NAMALWA (cell line): Measurements from ENCODE around the gene FAM210A.
A peak's percentile ranks its signal among the peaks of the same experiment; 100 is the strongest.

Experiments
- DNase-seq: peaks from one replicate; pipeline ENCODE4 v3.0.0-alpha.2; 2015; ENCODE audit warnings: low spot score

FAM210A gene

DNA sequence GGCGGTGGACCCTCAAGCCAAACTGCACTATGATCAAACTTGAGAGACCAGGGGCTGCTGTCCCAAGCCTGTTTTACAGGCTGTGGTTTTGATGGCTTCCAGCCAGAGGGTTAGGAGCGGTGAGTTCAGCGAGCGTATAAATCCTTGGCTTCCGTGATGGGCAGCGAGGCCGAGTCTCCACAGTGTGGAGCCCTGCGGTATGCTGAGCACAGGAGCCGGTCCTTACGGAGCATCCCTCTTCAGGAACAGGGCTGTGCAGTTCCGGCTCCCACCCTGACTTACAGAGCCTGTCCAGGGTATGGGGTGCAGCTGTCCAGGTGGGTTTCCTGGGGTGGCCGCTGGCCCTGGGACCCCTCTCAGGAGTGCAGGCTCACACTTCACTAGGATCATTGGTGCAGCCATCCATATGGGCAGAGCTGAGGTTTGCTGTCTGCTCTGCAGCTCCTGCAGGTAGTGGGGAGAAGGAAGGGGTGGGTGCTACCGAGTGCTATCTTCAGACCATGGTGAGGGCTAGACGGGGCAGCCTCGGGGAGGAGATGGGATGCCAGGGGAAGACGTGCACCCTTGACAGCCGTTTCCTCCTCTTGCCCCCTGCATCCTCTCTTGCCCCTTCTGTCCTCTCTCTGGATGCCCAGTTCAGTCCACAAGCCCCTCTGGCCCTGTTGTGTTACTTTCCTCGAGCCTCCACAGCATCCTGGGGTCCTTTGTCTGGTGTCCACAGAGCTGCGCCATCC lies 104.3 kb downstream of the FAM210A start:
- no peak for DNase-seq

DNA sequence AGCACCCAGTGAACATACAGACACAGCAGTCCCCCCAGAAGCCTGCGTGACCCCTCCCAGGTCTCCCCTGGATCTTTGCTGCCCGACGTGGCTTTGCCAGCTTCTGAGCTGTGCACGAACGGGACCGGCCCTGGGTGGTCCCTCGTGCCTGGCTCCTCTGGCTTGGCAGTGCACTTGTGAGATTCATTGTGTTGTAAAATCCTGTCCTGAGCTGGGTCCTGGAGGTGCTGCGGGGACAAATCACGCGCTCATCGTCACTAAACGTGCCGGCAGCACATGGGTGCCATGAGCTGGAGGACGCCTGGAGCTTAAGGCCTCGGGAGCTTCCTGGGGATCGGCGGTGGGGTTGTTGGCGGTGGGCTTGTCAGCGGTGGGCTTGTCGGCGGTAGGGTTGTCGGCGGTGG lies 104.9 kb downstream of the FAM210A start:
- no peak for DNase-seq

DNA sequence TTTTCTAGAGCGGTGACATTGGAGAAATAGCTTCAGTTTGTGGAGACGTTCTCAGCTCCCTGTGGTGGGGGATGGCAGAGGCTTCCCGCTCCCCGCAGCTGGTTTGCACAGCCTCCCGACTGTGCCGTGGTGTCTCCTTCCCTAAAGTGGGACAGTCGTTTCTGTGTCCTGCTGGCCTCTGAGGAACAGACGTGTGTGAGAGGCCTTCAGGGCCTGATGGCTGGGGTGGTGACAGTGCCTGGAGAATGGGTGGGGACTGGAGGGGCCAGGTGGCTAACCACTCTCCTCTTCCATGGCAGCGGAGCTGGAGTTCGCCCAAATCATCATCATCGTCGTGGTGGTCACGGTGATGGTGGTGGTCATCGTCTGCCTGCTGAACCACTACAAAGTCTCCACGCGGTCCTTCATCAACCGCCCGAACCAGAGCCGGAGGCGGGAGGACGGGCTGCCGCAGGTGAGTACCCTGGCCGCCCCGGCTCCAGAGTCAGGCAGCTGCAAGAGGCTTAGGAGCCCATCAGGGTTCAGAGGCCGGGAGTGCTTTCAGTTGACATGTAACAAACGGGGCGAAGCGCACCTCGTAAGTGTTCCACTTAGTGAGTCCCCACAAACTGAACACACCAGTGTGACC lies 105.4 kb downstream of the FAM210A start:
- DNase-seq: no peak

DNA sequence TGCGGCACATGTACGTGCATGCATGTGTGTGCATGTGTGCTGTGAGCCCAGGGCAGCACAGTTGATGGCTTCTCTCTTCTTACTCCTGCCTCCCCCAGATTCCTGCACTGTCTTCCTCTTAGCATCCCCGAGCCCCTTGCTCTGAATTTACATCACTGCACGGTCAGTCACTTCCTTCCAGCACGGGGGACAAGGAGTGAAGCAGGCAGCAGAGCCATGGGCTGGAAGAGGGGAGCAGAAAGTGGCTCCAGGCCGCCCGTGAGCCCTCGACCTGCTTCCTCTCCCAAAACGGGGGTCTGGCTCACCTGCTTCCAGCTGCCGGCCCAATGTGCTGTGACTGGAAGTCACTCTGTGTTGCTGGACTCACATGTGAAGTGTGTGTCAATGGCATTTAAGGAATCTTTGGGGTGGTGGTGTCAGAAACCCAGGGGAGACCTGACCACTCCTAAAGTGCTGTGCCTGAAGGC lies 106.1 kb downstream of the FAM210A start:
- no peak for DNase-seq

DNA sequence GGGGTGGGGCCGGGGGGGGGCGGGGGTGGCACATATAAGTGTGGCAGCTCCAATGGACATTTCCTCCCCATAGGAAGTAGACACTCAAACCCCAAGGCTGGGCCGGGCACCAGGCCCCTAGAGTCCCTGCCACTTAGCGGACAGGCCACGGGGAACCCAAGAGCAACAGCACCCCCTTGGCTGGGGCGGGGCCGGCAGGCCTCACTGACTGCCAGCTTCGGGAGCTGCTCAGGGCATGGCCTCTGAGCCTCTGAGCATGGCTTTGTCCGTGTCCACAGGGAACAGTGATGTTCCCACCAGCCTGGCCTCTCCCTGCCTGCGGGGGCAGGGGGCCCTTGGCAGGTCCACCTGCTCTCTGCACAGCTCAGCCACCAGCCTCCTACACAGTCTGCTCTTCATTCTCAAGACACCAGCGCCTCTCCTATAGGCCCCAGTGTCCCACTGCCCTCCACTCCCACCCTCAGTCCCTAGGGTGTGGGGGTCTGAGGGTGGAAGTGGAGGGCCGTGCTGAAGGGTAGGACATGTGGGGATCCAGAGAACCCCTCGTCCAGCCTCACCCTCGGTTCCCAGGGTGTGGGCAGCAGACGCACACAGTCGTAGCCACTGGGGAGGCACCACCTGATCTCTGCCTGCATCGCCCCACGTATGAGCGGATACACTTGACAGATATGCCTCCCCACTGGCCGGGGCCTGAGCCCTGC lies 106.7 kb downstream of the FAM210A start:
- DNase-seq: no peak

DNA sequence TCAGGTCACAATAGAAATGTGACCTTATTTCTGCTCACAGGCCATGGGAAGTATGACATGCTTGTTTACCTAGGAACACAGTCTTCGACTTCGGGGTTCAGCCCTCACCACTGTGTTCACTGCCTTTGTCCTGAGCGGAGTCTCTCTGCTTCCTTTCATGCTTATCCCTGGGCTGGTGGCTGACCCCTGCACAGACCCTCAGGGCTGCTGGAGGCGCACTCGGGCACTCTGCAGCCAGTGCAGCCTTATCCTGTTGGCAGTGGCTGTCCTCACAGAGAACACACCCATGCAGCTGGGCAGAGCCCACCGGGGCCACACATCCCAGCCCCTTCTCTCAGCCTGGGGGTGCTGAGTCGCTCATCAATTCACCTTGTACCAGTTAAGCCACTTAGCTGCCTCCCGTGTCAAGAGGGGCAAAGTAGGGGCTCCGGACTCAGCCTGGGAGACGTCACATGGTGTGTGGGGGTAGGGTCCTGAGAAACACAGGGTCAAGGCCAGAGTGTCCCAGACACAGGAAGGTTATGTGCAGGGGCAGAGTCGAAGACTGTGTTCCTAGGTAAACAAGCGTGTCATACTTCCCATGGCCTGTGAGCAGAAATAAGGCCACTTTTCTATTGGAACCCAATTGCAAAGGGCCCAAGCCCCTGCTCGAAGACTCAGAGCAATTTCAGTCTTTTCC lies 107.5 kb downstream of the FAM210A start:
- DNase-seq: no peak

DNA sequence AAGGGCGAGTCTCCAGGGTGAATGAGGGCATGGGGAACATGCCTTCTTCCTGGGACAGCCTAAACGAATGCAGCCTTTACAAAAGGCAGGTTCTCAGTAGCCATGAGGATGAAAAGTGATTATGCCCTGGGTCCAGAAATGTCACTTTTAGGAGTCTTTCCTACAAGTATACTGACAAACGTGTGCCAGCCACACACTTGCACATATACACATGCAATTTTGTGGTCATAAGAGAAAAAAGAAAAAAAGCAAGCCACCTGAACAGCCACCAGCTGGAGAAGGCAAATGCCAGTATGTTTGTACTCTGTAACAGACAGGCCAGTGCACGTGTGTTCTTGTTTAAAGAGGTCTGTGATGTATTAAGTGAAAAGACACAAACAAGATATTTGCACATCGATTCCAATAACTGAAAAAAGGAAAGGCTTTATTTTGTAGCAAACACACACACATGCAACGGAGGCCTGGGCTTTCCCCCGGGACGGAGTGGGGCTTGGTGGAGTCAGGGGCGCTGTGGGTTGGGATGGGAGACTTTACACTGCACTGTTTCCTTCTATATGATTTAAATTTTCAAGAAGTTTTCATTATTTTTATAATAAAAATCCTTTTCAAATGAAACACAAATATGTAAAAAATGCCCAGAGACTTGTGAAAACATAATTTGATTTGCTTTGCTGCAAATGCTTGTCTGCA lies 108.4 kb downstream of the FAM210A start:
- peak; percentile 65 for DNase-seq

DNA sequence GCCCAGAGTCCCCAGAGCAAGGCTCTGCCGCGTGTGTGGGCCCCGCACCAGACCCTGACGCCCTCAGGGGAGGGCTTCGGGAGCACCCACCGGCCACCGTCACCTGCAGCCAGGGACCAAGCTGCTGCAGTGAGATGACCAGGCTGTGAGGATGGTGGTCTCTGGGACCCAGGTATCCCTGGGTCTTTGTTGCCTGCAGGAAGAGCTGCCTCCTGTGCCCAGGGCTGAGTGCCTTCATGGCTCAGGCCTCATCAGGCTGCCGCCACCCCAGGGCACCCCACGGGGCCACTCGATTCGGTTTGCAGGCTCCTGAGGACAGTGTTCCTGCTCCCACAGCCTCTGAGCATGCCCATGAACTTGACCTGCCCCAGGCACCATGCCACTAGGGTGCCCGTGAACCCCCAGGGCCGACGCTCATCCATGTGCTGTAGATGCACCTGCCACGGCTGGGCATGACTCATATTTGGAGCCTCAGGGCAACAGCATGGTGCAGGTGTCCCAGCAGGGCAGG lies 109.8 kb downstream of the FAM210A start:
- DNase-seq: peak; percentile 46

DNA sequence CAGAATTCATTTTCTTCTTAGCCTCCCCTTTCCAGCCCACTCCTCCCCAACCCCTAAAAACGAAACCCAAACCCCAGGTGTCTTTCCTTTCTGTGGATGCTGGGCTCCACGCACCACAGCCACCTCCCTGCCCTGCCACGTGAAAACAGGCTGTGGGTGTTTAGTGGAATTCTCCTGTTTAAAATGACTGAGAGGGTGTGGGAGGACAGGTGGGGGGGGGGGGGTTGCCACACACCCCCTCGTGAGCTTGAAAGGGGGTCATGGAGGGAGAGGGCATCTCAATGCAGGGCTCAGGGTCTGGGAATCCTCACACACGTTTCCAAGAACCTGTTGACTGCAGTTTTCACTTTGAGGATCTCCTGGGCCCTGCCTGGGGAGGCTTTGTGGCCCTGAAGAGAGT lies 110.3 kb downstream of the FAM210A start:
- no peak for DNase-seq

DNA sequence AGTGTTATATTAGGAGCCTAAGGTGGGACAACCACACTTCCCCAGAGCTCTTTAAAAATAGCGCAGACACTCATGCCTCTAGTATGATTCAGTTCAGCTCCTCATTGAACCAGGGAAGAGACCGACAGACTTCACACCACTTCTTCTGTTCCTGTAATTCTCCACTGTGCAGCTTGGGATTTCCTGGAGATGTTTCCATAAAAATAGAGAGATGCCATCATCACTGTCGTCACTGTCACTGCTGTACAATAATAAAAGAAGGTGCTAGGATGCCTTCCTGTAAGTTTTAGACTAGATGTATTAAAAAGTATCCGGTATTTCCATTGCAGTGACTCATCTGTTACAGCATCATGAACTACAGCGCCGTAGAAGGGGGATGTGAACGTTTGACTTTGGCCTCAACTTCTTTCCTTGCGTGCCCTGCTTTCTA lies 110.9 kb downstream of the FAM210A start:
- peak; percentile 6 for DNase-seq

DNA sequence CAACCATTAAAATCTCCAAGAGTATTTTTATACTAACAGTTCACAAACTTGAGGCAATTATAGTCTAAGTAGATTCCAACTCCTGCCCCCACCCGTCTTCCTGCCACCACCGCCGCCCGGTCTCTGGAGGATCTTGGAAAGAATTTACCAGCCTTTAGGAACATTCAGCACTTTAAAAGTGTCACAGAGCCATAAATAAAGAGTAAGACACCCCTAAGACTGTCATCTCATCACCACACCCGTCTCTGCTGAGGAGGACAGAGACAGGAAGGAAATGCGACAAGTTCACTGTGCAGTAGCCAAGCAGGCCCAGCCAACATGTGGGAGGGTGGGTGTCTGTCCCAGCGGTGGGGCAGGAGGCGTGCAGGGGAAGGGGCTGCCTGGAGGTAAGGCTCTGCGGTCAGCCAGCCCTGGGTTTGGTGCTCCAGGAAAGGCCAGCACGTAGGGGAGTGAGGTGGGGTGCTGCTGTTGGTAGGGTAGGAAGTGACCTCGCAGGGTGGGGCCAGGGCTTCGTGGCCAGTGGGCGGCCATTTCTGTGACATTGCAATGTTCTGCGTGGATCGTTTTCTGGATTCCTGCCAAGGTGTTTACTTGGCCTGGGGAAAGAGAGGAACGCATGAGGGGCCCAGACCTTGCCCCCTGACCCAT lies 111.6 kb downstream of the FAM210A start:
- DNase-seq: peak; percentile 51

DNA sequence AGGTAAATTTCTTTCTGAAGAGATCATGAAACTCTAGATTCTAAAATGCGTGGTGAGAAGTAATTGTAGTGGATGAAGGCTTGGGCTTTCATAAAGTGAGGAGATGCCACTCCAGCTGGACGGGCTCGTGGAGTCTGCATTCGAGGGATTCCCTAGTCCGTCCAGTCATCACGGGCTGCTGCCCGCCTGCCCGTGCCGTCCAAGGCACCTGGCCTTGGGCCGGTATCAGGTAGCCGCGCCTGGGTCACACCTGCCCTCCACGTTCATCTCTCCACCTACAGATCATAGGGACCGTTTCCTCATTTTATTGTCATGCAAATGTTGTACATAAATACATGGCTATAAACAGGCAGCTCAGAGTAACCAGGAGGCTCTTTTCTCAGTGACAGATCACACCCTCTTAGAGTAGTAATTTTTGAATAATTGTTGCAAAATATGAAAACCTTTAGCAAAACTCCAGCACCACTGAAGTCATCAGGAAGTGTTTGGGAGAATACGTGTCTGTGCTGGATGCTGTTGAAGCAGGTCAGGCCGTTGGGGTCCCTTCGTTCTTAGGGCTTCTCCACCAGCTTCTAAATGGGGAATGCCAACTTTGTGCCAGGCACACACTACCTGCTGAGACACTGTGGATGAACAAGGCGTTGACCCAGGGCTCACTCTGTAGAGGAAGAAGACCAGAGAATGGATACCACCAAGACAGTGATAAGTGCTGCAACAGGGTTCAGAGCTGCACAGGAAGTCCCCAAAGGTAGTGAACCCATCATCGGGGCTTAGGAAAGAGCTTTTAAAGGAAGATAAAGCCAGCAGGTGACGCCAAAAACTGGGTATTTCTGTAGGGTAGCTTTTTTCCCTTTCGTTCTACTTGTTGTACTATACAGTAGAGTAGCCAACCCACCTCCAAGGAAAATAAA lies 112.5 kb downstream of the FAM210A start:
- peak; percentile 56 for DNase-seq
